LNCaP clone FGC (cell line): ENCODE results near the gene AGBL4.

Experiments used
- DNase-seq: peaks from one replicate; pipeline ENCODE4 v3.0.0-alpha.2; 2011; ENCODE audit warnings: low read depth
- H3K4me3 ChIP-seq: 2 replicates; pipeline ENCODE4 v1.5.1; 2011; ENCODE audit warnings: mild to moderate bottlenecking, low read depth, low read length, control low read depth
- CTCF ChIP-seq: IDR thresholded peaks from 2 replicates; pipeline ENCODE4 v1.5.1; 2012; ENCODE audit warnings: mild to moderate bottlenecking; ENCODE audit not compliant: control insufficient read depth, insufficient read depth; ENCODE audit errors: extremely low read depth

Gene AGBL4

GRCh38 chr1:48740621-48741020 is 1283.1 kb downstream of the AGBL4 start:
- no peak overlapping the region for H3K4me3 ChIP-seq
- no peak for TF ChIP-seq CTCF
- DNase-seq, result no peak

GRCh38 chr1:48739091-48739490 is 1284.7 kb downstream of the AGBL4 start:
- H3K4me3 ChIP-seq, result no peak overlapping the region
- TF ChIP-seq CTCF, result no peak
- DNase-seq, result no peak

GRCh38 chr1:48738356-48738755 is 1285.4 kb downstream of the AGBL4 start:
- H3K4me3 ChIP-seq, result no peak overlapping the region
- no peak for TF ChIP-seq CTCF
- no peak for DNase-seq

- no peak for DNase-seq
- TF ChIP-seq CTCF, result no peak
- H3K4me3 ChIP-seq, result no peak overlapping the region
These were observed 1288.0 kb downstream of the AGBL4 start for GRCh38 chr1:48735796-48736195.

- no peak for DNase-seq
- TF ChIP-seq CTCF, result no peak
These were observed 1293.4 kb downstream of the AGBL4 start for GRCh38 chr1:48730164-48730910.

GRCh38 chr1:48728584-48728983 is 1295.2 kb downstream of the AGBL4 start:
- TF ChIP-seq CTCF, result no peak
- no peak overlapping the region for H3K4me3 ChIP-seq
- DNase-seq, result no peak

More at GRCh38 chr1:48730164-48730910, 1293.4 kb downstream of the AGBL4 start:
- no peak overlapping the region for H3K4me3 ChIP-seq
